DND-41 (cell line): ENCODE measurements around the gene GOLGA6A.

Experiments used
- CTCF ChIP-seq: IDR thresholded peaks from 2 replicates; pipeline ENCODE4 v1.5.1; 2012; ENCODE audit warnings: borderline replicate concordance, low read length, moderate library complexity, mild to moderate bottlenecking; ENCODE audit not compliant: poor library complexity, severe bottlenecking; ENCODE audit errors: extremely low read depth
- EZH2 ChIP-seq: IDR thresholded peaks from 3 replicates; pipeline ENCODE4 v1.6.1; 2012; ENCODE audit warnings: borderline replicate concordance, low read depth, mild to moderate bottlenecking, moderate library complexity, low read length, inconsistent platforms; ENCODE audit not compliant: severe bottlenecking

GRCh38 chr15:74043425-74044266, 38.7 kb downstream of the GOLGA6A start:
- no peak for TF ChIP-seq CTCF
- no peak for TF ChIP-seq EZH2
